ENCODE measurements around the gene OPRPN.

The OPRPN gene, protein sequence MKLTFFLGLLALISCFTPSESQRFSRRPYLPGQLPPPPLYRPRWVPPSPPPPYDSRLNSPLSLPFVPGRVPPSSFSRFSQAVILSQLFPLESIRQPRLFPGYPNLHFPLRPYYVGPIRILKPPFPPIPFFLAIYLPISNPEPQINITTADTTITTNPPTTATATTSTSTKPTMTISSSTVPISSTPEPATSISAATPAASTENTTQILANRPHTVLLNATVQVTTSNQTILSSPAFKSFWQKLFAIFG

DNA sequence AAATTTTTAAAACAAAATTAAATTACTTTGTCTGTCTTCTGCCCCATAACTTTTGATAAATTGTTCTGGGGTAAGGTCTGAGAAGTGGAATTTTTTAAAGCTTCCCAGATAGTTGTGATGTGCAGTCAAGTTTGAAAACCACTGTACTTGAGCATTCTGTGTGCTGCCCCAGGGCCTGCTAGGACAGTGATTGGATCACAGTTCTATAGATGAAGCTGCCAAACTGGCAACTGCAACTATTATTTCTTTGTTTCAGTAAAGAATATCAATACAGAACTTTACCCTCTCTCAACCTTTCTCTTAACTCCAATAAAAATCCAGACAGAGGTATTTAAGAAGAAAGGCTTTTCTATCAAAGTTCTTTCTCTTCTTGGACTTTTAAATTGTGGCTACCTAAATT is at the start of gene OPRPN:
OPRPN (plus strand) TSS at position 361 of the 400 bp plus-strand sequence. CDS start 1,346 bp downstream, outside the sequence.
- no peak for DNase-seq (ENCODE audit: low spot score)

DNA sequence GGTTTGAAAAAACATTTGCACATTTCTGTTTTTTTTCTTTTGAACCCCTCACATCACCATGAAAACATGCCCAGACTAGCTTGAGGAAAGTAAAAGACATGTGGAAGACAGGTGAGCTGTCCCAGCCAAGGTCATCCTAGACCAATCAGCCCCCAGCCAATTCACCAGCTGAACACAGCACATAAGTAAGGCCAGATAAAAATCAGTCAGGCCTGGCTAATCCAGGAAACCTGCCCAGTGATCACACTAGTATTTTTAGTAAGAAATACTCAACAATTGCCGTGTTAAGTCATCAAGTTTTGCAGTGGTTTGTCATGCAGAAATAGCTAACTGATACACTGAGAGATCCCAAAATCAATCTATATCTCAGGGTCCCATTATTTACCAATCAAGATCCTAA is 41.6 kb upstream of the OPRPN start:
- DNase-seq (ENCODE audit: low spot score): no peak

DNA sequence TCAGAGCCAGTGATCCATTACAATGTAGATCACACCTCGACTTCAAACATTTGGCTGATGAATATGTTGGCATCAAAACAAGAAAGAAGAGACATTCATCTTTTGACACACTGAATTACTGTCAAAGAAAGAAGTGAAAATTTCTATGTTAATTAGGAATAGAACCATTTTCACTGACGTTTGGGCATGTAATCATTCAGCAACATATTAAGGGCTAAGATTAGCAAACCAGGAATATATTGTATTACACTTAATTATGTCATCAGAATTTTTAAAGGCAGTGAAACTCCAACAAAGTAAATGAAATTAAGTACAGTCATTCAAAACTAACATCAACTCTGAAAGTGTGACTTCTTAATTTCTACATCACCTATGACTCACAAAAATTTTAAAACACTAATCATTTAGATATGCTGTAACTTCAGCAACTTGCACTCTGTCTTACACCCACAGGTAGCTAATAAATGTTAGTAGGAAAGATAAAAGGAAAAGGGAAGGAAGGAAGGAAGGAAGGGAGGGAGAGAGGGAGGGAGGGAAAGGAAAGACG is 38.6 kb upstream of the OPRPN start:
- DNase-seq (ENCODE audit: low spot score): no peak

DNA sequence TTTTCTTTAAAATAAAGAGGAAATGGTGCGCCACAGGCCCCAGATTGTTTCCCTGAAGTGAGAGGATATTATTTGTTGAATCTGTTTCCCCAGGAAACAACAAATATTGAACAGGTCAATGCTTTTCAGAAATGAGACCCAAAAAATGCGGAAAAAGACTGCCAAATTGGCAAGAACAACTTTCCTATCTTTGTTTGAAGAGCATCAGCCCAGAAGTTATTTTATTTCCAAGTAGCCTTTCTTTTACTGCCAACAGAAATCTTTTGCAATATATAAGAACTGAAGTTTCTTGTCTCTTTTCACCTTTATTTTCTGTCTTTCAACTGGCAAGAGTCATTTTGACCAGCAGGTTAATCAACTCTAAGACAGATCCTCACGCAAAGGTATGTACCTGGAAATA is 37.3 kb upstream of the OPRPN start, which contains the start of gene SMR3A:
SMR3A (plus strand) TSS at position 301 of the 400 bp plus-strand sequence. CDS start 1,356 bp downstream, outside the sequence.
- DNase-seq (ENCODE audit: low spot score): no peak

DNA sequence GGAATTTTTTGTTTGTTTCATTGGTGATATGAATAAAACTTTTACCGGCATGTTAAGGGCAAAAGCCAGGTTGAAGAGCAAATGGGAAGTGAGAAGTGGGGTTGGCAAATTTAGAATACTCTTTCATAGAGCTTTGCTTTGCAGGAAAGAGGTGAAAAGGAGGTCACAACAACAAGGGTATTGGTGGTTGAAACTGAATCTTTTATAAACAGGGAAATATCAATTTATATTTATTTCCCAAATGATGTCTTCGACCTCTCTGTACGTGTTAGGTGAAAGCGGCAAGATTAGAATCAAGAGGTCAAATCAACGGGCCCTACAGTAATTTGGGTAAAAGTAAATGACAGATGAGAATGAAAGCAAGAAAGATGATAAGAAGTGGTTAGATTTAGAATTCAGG is 33.7 kb upstream of the OPRPN start:
- DNase-seq (ENCODE audit: low spot score): no peak

DNA sequence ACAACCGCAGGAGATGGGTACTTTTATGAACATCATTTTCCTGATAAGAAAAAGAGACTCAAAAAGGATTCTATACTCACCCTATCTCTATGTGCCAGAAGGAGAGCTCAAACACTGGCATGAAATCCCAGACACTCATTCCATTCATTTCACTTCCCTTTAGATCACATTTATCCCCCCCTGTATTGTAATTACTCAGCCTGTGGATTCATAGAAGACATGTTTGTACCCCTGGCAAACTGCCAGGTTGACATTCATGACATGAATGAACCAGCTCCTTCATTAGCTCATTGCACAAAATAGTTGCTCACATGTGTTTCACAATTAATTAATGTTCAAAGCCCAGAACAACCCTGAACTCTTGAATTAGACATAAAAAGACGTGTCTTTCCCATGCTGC is 32.3 kb upstream of the OPRPN start:
- no peak for DNase-seq (ENCODE audit: low spot score)

DNA sequence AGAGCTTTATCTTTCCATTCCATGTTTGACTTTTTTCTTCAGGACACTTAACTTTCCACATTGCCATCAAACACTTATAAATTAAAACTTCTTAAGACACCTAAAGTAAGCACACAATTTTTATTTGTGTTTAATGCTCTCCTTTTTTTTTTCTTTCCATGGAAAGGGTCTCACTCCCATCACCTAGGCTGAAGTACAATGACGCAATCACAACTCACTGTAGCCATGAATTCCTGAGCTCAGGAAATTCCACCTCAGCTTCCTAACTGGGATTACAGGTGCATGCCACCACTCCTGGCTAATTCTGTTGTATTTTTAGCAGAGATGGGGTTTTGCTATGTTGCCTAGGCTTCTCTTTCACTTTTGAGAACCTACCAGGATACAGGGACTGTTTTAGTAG is 29.9 kb upstream of the OPRPN start:
- DNase-seq (ENCODE audit: low spot score): no peak

DNA sequence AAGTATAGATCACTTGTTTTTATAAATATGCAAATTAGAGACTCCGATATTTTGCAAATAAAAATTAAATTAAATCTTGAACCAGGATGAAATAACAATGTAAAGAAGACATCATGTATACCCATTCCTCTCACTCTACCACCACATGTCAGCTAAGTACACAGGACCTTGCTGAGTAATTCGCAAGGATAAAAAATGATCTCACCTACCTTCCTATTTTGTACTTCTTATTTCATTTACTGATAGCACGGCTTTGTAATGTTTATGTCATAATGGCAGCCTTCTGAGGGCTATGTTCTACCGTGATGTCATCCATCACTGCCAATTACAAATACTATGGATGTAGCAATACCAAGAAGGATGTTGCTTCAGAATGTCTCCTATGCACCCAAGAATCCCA is 25.8 kb upstream of the OPRPN start:
- no peak for DNase-seq (ENCODE audit: low spot score)

DNA sequence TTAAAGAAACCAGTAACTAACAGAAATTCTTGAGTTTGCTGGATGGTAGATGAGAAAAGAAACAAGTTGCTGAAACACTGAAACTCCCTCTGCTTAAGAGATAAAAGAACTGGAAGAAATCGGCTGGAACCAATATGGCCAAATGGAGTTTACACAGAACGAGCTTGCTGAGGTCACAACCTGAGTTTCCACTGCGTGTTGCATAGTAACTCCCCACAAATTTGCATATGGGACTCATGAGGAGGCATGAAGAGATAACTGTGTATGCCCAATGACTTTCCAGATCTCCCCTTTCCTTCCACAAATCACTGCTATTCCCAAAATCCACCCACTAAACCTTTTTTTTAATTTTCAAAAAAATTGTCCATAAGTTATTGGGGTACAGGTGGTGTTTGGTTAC is 25.0 kb upstream of the OPRPN start:
- no peak for DNase-seq (ENCODE audit: low spot score)

DNA sequence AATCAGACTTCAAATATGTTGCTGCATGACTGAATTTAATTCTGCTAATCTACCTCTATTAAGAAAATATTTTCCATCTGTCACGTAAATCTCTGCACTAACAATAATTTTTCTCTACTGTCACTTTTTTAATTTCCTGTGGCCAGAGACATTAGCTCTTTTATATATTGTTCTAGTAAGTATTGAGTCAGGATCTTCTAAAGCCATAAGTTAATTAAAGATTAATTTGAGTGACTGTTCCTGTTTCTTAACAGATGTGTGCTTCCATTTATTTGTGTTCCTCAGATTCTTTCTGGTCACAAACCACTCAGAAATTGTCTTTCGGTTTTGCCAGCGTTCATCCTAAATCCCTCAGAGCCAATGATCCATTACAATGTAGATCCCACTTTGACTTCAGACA is 17.2 kb upstream of the OPRPN start:
- DNase-seq (ENCODE audit: low spot score): no peak

DNA sequence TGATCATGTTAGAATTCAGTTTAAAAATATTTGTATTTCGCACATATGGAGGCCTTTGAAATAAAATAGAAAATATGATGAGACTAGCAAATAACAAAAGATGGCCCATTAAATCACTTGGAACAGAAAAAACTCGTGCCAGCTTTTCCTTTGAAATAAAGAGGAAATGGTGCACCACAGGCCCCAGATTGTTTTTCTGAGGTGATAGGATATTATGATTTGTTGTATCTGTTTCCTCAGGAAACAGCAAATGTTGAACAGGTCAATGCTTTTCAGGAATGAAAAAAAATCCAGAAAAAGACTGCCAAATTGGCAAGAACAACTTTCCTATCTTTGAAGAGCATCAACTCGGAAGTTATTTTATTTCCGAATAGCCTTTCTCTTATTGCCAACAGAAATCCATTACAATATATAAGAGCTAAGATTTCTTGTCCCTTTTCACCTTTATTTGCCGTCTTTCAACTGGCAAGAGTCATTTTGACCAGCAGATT is 15.0 kb upstream of the OPRPN start, which contains the start of gene SMR3B:
SMR3B (plus strand) TSS at position 441 of the 491 bp plus-strand sequence. CDS start 1,380 bp downstream, outside the sequence.
- no peak for DNase-seq (ENCODE audit: low spot score)

DNA sequence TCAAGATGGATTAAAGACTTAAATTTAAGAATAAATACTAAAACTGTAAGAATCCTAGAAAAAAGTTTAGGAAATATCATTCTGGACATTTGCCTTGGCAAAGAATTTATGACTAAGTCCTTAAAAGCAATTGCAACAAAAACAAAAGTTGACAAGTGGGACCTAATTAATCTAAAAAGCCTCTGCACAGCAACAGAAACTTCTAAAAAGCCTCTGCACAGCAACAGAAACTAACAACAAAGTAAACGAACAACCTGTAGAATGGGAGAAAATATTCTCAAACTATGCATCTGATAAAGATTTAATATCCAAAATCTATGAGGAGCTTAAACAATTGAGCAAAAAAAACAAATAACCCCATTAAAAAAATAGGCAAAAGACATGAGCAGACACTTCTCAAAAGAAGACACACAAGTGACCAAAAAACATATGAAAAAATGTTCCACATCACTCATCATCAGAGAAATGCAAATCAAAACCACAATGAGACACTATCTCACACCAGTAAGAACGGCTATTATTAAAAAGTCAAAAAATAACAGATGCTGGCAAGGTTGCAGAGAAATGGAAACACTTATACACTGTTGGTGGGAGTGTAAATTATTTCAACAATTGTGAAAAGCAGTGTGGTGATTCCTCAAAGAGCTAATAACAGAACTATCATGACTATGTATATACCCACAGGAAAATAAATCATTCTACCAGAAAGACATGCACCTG is 5.5 kb upstream of the OPRPN start:
- DNase-seq (ENCODE audit: low spot score): no peak

DNA sequence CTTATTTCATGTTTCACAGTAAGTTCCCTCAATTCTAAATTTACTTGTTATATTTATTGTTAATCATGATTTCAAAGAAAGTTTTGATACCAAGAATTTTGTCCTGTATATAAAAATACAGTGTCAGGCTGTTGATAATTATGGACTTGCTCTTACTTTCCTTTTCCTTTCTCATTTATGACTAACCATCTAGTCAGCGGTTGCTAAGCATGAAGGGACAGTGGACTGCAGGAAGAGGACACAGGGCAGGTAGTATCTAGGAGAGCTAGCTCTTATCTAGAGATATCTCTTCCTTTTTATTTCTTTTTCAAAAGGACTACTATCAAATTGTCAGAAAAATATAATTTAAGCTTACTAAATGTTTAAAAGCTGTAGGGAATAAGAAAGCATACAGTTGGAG is 1.6 kb downstream of the OPRPN start:
- DNase-seq (ENCODE audit: low spot score): no peak

DNA sequence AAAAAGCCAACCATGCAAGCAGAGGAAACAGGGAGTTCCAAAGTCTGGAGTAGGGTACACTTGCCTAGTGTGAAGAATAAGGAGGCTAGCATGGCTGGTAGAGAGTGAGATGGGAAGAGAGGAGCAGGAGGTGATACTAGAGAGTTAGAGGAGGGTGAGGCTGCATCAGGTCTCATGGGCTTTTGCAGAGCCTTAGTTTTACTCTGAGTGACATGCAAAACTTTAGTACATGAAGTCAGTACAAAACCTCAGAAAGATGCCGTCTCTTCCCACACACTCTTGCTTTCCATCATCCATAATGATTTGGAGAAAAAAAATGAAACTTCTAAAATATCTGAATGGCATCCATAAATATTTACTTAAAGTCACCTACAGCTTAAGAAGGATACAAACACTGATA is 5.0 kb downstream of the OPRPN start:
- DNase-seq (ENCODE audit: low spot score): no peak

DNA sequence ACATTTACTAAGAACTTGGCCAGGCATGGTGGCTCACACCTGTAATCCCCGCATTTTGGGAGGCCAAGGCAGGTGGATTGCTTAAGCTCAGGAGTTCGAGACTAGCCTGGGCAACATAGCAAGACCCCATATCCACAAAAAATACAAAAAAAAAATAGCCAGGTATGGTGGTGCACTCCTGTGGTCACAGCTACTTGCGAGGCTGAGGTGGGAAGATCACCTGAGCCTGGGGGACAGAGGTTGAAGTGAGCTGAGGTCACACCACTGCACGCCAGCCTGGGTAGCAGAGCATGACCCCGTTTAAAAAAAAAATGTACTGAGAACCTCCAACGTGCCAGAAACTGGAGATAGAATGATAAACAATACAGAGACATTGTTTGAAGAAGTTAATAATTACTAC is 8.0 kb downstream of the OPRPN start:
- no peak for DNase-seq (ENCODE audit: low spot score)

DNA sequence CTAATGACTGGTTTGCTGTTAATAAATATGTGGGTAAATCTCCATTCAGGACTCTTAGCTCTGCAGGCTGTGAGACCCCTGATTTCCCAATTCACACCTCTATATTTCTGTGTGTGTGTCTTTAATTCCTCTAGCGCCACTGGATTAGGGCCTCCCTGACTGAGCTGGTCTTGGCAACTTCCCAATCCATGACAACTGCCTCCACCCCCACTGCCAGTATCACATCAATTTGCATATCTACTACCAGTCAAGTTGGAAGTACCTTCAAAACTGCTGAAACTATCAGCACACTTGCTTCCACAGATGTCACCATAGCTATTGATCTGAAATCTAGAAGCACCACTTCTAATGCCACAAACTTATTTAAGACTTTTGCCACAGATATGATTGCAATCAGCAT is 27.6 kb downstream of the OPRPN start:
- no peak for DNase-seq (ENCODE audit: low spot score)

DNA sequence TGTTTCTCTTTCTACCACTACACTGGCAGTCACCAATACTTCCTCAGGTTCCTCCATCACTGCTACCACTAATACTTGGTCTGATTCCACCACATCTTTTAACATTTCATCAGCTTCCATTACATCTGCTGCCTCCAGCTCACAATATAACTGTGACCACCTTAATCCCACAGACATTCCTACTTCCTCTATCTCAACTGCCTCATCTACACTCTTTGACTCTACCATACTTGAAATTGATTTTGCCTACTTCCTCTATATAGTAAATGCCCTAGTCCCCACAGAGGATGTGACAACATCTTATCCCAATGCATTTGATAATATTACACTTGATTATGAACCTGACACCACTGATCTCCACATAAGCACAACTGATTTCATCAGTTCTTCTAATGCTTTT is 29.0 kb downstream of the OPRPN start:
- no peak for DNase-seq (ENCODE audit: low spot score)

DNA sequence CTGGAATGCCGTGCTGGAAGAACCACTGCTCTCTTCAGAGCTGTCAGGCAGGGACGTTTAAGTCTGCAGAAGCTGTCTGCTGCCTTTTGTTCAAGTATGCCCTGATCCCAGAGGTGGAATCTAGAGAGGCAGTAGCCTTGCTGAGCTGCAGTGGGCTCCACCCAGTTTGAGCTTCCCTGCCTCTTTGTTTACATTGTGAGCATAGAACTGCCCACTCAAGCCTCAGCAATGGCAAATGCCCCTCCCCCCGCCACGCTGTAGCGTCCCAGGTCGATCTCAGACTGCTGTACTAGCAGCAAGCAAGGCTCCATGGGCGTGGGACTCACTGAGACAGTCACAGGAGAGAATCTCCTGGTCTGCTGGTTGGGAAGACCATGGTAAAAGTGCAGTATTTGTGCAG is 39.5 kb downstream of the OPRPN start:
- no peak for DNase-seq (ENCODE audit: low spot score)

DNA sequence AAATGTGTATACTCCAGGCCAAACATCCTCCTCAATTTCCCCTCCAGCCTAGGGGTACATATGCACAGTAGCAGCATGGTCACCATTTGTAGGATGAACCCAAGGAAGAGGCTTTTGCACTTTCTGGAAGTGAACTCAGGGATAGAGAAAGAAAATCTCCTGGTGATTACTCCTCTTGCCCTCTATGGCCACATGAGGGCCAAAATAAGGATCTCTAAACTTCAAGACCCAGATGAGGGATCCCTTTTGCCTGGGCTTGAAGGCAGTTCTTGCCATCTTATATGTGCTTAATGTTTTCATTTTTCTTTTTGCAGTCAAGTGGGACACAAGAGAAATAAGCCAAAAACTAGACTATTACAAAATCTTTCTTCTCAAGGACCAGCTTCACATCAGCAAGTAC is 44.7 kb downstream of the OPRPN start:
- no peak for DNase-seq (ENCODE audit: low spot score)

DNA sequence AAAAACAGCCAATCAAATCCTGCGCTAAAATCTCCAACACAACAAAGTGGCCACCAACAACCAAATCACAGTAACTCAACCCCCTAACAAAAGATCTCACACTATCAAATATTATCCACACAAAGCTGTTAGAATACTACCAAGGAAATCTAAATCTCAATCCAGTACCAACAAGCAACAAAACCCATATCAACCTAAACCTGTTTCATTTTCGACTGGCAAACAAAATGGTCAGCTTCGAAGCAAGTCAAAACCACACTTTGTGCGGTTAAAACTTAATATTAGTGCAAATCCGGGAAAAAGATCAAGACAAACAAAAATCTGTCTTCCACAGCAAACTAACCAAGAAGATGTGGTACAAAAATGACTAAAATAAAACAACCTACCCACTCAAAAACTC is 45.6 kb downstream of the OPRPN start:
- no peak for DNase-seq (ENCODE audit: low spot score)

DNA sequence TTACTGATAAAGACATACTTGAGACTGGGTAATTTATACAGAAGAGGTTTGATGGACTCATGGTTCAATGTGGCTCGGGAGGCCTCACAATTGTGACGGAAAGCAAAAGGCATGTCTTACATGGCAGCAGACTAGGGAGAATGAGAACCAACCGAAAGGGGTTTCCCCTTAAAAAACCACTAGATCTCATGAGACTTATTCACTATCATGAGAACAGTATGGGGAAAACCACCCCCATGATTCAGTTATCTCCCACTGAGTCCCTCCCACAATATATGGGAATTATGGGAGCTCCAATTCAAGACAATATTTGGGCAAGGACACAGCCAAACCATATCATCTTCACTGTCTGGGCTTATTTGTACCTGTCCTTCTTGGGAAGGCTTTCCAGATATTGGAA is 51.5 kb downstream of the OPRPN start:
- DNase-seq (ENCODE audit: low spot score): no peak

DNA sequence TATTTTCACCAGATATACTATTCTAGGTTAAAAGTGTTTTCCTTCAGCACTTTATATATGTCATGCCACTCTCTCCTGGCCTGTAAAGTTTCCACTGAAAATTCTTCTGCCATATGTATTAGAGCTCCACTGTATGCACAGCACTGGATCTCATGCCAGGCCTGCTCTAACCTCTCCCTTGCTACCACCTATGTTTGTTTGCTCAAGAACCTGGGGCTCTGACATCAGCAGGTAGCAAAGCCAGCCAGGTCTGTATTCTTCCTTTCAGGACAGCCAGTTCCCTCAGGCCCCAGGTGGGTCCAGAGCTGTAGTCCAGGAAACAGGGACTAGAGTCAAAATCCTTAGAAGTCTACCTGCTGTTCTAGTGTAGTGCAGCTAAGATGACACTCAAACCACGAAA is 55.2 kb downstream of the OPRPN start:
- DNase-seq (ENCODE audit: low spot score): no peak

Measured in GM03348 (cell line).